ENCODE results near the gene FASTK. TPM values are rescaled to one million over a fixed set of nuclear protein-coding genes. Genes with fewer than 3 reads are reported as not detected.
A peak's percentile ranks its signal among the peaks of the same experiment; 100 is the strongest.

The FASTK gene
- total RNA-seq, 2 donors from 2014 or later: 85.9 to 96.4 TPM

DNA sequence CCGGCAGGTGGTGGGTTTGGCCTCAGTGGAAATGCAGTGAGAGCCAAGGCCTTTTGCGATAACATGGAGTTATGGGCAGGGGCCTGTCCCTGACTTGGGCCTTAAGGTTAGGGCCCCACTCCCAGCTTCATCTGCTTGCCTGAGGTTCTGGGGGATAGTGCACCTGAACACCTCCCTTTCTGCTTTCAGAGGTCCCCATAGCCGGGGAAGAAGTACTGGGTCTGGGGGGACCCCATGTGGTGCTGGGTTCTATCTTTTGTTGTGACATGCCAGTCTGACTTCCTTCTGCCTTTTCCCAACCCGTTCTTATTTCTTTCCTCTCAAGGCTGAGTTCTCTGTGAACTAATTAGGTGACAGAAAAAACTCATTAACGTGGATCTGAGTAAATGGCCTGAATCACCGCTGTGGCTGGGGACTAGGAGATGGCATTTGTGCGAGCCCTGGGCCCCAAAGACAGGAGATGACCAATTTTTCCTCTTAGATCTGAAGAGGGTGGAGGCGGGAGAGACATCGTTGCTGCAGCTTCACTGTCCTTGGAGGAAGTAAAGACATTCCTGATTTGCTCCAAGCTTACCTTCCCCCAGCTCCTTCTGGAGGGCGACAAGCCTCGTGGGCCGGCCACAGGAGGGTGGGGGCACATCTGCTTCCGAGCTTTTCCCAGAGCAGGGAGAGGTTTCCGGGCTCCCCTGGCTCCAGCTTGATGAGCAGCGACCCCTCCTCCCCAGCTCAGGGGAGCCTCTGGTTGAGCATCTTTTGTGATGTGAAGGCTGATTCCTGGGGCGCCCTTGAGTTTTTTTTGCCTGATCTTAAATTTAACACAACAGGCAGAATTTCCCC lies 7.6 kb upstream of the FASTK start:
- H3K27ac ChIP-seq: peak overlapping the region; percentile 89 to 90
- no peaks in the 10 kb centered on the region for H3K27me3 ChIP-seq
- no peak for DNase-seq (ENCODE audit: low spot score)

DNA sequence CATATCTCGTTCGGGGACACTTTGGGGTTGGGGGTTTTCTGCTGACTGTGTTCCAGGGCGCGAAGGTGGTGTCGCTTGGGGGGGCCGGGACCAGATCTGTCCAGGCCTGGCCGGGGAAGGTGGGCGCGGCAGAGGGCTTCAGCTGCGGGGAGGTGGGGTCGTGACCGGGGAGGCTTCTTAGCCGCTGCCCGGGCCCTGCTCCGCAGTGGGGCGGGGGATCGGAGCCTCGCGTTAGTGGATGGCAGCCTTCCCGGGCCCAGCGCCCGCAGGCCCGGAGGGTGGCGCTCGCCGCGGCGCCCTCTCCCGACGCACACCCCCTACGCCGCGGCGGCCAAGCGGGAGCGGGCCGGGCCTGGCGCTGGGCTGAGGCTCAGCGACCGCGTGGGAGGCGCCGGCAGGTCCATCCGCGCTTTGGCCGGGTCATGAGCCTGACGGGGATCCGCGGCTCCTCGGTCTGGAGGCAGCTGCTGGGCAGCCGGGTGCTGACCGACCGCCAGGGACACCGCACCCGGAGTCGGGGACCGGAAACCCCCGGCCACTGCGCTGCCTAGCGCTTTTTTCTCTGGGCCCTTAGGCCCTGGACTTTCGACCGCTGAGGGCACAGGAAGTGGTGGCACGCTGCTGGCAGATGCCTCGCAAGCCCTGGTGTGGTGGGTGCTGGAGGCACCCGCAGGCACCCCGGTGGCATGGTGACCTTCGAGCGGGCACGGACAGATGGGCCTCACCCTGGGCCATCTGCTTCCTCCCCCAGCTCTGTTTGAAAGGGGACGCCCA lies 6.8 kb upstream of the FASTK start:
- Histone ChIP-seq H3K9me3 (no peaks in the 10 kb centered on the region), H3K4me3 (peak overlapping the region; percentile 58 to 79), H3K36me3 (no peaks in the 10 kb centered on the region), H3K27me3 (no peaks in the 10 kb centered on the region), H3K4me1 (peaks cover 4 to 69% of the 10 kb centered on the region in 2 donors), H3K27ac (peak overlapping the region; percentile 89 to 90)
- TF ChIP-seq, protein P1, sequence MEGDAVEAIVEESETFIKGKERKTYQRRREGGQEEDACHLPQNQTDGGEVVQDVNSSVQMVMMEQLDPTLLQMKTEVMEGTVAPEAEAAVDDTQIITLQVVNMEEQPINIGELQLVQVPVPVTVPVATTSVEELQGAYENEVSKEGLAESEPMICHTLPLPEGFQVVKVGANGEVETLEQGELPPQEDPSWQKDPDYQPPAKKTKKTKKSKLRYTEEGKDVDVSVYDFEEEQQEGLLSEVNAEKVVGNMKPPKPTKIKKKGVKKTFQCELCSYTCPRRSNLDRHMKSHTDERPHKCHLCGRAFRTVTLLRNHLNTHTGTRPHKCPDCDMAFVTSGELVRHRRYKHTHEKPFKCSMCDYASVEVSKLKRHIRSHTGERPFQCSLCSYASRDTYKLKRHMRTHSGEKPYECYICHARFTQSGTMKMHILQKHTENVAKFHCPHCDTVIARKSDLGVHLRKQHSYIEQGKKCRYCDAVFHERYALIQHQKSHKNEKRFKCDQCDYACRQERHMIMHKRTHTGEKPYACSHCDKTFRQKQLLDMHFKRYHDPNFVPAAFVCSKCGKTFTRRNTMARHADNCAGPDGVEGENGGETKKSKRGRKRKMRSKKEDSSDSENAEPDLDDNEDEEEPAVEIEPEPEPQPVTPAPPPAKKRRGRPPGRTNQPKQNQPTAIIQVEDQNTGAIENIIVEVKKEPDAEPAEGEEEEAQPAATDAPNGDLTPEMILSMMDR (IDR thresholded peaks at IDR 0.05): peak in 1 of 2 donors; percentile 67
- no peak for DNase-seq (ENCODE audit: low spot score)

More for the DNA sequence above, 7.6 kb upstream of the FASTK start:
- TF ChIP-seq, protein P1 (IDR thresholded peaks at IDR 0.05): no peak
- Histone ChIP-seq H3K9me3 (no peaks in the 10 kb centered on the region), H3K4me3 (peak overlapping the region; percentile 58 to 79), H3K36me3 (no peaks in the 10 kb centered on the region), H3K4me1 (peaks cover 4 to 64% of the 10 kb centered on the region in 2 donors)

- Histone ChIP-seq H3K4me3 (peak overlapping the region; percentile 58 to 79), H3K27ac (peak overlapping the region; percentile 89 to 90), H3K9me3 (no peaks in the 10 kb centered on the region), H3K36me3 (no peaks in the 10 kb centered on the region), H3K27me3 (no peaks in the 10 kb centered on the region), H3K4me1 (peaks cover 4 to 73% of the 10 kb centered on the region in 2 donors)
- TF ChIP-seq, protein P1 (IDR thresholded peaks at IDR 0.05): no peak
- DNase-seq (ENCODE audit: low spot score): no peak
Measured at GRCh38 chr7:151086802-151087244, 6.2 kb upstream of the FASTK start.

GRCh38 chr7:151085691-151086620 lies 5.3 kb upstream of the FASTK start, which contains the start of gene AGAP3:
Gene AGAP3, plus strand, starts transcription at chr7:151086475. Its CDS starts 267 bp downstream, at chr7:151086742.
- H3K9me3 ChIP-seq: no peaks in the 10 kb centered on the region
- TF ChIP-seq, protein P1 (IDR thresholded peaks at IDR 0.05): no peak
- DNase-seq (ENCODE audit: low spot score): peak; percentile 89
- no peaks in the 10 kb centered on the region for H3K27me3 ChIP-seq
- peak within 1 kb of the TSS; percentile 58 to 79 for H3K4me3 ChIP-seq
- peak within 1 kb of the TSS; percentile 91 to 97 for H3K27ac ChIP-seq
- peaks cover 4 to 73% of the 10 kb centered on the region in 2 donors for H3K4me1 ChIP-seq
- no peaks in the 10 kb centered on the region for H3K36me3 ChIP-seq

GRCh38 chr7:151085329-151085690 lies 4.7 kb upstream of the FASTK start:
- H3K27me3 ChIP-seq: no peaks in the 10 kb centered on the region
- H3K27ac ChIP-seq: peak overlapping the region; percentile 91 to 97
- no peaks in the 10 kb centered on the region for H3K36me3 ChIP-seq
- peaks cover 4 to 71% of the 10 kb centered on the region in 2 donors for H3K4me1 ChIP-seq
- peak overlapping the region in 1 of 2 donors; percentile 79 for H3K4me3 ChIP-seq
- DNase-seq (ENCODE audit: low spot score): no peak
- TF ChIP-seq, protein P1 (IDR thresholded peaks at IDR 0.05): no peak
- H3K9me3 ChIP-seq: no peaks in the 10 kb centered on the region
